Measurements from ENCODE around the gene SEMA5A. TPM values are rescaled to one million over a fixed set of nuclear protein-coding genes. Genes with fewer than 3 reads are reported as not detected.

The SEMA5A gene
- polyA plus RNA-seq, 1 of the 3 experiments (the other 2 are of a cell fraction), result 0.58 TPM

GRCh38 chr5:9543311-9543920, 2.5 kb downstream of the SEMA5A start (continued):
- TF ChIP-seq, protein P1, sequence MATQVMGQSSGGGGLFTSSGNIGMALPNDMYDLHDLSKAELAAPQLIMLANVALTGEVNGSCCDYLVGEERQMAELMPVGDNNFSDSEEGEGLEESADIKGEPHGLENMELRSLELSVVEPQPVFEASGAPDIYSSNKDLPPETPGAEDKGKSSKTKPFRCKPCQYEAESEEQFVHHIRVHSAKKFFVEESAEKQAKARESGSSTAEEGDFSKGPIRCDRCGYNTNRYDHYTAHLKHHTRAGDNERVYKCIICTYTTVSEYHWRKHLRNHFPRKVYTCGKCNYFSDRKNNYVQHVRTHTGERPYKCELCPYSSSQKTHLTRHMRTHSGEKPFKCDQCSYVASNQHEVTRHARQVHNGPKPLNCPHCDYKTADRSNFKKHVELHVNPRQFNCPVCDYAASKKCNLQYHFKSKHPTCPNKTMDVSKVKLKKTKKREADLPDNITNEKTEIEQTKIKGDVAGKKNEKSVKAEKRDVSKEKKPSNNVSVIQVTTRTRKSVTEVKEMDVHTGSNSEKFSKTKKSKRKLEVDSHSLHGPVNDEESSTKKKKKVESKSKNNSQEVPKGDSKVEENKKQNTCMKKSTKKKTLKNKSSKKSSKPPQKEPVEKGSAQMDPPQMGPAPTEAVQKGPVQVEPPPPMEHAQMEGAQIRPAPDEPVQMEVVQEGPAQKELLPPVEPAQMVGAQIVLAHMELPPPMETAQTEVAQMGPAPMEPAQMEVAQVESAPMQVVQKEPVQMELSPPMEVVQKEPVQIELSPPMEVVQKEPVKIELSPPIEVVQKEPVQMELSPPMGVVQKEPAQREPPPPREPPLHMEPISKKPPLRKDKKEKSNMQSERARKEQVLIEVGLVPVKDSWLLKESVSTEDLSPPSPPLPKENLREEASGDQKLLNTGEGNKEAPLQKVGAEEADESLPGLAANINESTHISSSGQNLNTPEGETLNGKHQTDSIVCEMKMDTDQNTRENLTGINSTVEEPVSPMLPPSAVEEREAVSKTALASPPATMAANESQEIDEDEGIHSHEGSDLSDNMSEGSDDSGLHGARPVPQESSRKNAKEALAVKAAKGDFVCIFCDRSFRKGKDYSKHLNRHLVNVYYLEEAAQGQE (IDR thresholded peaks at IDR 0.05; ENCODE audit: low read depth, low read length), result no peak
- TF ChIP-seq ELF1 (IDR thresholded peaks at IDR 0.05), result no peak
- TF ChIP-seq, protein P2, sequence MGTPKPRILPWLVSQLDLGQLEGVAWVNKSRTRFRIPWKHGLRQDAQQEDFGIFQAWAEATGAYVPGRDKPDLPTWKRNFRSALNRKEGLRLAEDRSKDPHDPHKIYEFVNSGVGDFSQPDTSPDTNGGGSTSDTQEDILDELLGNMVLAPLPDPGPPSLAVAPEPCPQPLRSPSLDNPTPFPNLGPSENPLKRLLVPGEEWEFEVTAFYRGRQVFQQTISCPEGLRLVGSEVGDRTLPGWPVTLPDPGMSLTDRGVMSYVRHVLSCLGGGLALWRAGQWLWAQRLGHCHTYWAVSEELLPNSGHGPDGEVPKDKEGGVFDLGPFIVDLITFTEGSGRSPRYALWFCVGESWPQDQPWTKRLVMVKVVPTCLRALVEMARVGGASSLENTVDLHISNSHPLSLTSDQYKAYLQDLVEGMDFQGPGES (IDR thresholded peaks at IDR 0.05; ENCODE audit: low read depth, low read length), result no peak
- no peak for TF ChIP-seq NFIC (IDR thresholded peaks at IDR 0.05; ENCODE audit: borderline replicate concordance)

- WGBS (ENCODE audit: low lambda C conversion rate), result 44% methylated on average over 7 of the region's 7 CpGs
- H3K4me2 ChIP-seq, result peak overlapping the region; percentile 71
Observed at GRCh38 chr5:9540791-9541190, 5.1 kb downstream of the SEMA5A start.

More at GRCh38 chr5:9540791-9541190, 5.1 kb downstream of the SEMA5A start:
- peaks cover 6% of the 10 kb centered on the region; the same call in 1 of the 2 replicates for H3K27me3 ChIP-seq (ENCODE audit: insufficient read depth)
- peaks cover 4 to 26% of the 10 kb centered on the region in 2 experiments; a peak in 3 of 4 replicates for H3K4me1 ChIP-seq (ENCODE audit: control insufficient read depth in 1 of 2, insufficient read depth in 2 of 2, low read depth in 1 of 2, low read length in 1 of 2)
- no peaks in the 10 kb centered on the region for H4K20me1 ChIP-seq (ENCODE audit: insufficient read depth)
- TF ChIP-seq, protein P3, sequence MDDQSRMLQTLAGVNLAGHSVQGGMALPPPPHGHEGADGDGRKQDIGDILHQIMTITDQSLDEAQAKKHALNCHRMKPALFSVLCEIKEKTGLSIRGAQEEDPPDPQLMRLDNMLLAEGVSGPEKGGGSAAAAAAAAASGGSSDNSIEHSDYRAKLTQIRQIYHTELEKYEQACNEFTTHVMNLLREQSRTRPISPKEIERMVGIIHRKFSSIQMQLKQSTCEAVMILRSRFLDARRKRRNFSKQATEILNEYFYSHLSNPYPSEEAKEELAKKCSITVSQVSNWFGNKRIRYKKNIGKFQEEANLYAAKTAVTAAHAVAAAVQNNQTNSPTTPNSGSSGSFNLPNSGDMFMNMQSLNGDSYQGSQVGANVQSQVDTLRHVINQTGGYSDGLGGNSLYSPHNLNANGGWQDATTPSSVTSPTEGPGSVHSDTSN (IDR thresholded peaks at IDR 0.05), result no peak
- TF ChIP-seq POLR2AphosphoS5 (IDR thresholded peaks at IDR 0.05; ENCODE audit: low read depth, low read length), result no peak
- no peak for TF ChIP-seq MXI1 (IDR thresholded peaks at IDR 0.05; ENCODE audit: low read depth, low read length)
- TF ChIP-seq RAD21 (IDR thresholded peaks at IDR 0.05; ENCODE audit: low read length), result no peak
- TF ChIP-seq, protein P1 (IDR thresholded peaks at IDR 0.05; ENCODE audit: low read depth, low read length), result no peak
- no peak for TF ChIP-seq SIN3A (IDR thresholded peaks at IDR 0.05; ENCODE audit: borderline replicate concordance, low read depth, low read length)
- TF ChIP-seq NRF1 (IDR thresholded peaks at IDR 0.05; ENCODE audit: low read depth, low read length), result no peak
- TF ChIP-seq, protein P4, sequence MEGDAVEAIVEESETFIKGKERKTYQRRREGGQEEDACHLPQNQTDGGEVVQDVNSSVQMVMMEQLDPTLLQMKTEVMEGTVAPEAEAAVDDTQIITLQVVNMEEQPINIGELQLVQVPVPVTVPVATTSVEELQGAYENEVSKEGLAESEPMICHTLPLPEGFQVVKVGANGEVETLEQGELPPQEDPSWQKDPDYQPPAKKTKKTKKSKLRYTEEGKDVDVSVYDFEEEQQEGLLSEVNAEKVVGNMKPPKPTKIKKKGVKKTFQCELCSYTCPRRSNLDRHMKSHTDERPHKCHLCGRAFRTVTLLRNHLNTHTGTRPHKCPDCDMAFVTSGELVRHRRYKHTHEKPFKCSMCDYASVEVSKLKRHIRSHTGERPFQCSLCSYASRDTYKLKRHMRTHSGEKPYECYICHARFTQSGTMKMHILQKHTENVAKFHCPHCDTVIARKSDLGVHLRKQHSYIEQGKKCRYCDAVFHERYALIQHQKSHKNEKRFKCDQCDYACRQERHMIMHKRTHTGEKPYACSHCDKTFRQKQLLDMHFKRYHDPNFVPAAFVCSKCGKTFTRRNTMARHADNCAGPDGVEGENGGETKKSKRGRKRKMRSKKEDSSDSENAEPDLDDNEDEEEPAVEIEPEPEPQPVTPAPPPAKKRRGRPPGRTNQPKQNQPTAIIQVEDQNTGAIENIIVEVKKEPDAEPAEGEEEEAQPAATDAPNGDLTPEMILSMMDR (IDR thresholded peaks at IDR 0.05), result no peak
- TF ChIP-seq NFIC (IDR thresholded peaks at IDR 0.05; ENCODE audit: borderline replicate concordance), result no peak
- TF ChIP-seq, protein P5, sequence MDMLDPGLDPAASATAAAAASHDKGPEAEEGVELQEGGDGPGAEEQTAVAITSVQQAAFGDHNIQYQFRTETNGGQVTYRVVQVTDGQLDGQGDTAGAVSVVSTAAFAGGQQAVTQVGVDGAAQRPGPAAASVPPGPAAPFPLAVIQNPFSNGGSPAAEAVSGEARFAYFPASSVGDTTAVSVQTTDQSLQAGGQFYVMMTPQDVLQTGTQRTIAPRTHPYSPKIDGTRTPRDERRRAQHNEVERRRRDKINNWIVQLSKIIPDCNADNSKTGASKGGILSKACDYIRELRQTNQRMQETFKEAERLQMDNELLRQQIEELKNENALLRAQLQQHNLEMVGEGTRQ (IDR thresholded peaks at IDR 0.05; ENCODE audit: borderline replicate concordance, low read depth, low read length), result no peak
- TF ChIP-seq JUND (IDR thresholded peaks at IDR 0.05), result no peak
- TF ChIP-seq FOSL2 (IDR thresholded peaks at IDR 0.05; ENCODE audit: borderline replicate concordance, low read depth), result no peak
- no peaks in the 10 kb centered on the region for H3K36me3 ChIP-seq (replicated peaks in 1 of 2; ENCODE audit: control insufficient read depth in 1 of 2, insufficient read depth in 2 of 2, low read length in 1 of 2)
- peaks cover 4% of the 10 kb centered on the region for H3F3A ChIP-seq (replicated peaks; ENCODE audit: insufficient read depth)
- peak overlapping the region in 1 of 2 experiments; percentile 53; a peak in 2 of 4 replicates for H3K27ac ChIP-seq (ENCODE audit: low read depth in 2 of 2, low read length in 1 of 2)
- DNase-seq, result no peak
- ChIA-PET POLR2A (no interaction called here), CTCF (interaction anchor here (0.9 kb wide), 1 partner anchor 11 kb away, joined by 3 read pairs; no protein-coding TSS in a partner anchor)
- no peak overlapping the region for H3K4me3 ChIP-seq (ENCODE audit: low read depth in 2 of 2, low read length in 1 of 2)
- no peak overlapping the region for H2AFZ ChIP-seq (ENCODE audit: low read depth)
- no peaks in the 10 kb centered on the region for H3K9me2 ChIP-seq
- H3K79me2 ChIP-seq (ENCODE audit: insufficient read depth), result peaks cover 3% of the 10 kb centered on the region; the same call in 1 of the 2 replicates
- no peaks in the 10 kb centered on the region for H3K9me3 ChIP-seq
- H3K9ac ChIP-seq, result no peak overlapping the region; the same call in 1 of the 2 replicates
